ENCODE data around the gene SH3BGR.

SH3BGR gene

DNA sequence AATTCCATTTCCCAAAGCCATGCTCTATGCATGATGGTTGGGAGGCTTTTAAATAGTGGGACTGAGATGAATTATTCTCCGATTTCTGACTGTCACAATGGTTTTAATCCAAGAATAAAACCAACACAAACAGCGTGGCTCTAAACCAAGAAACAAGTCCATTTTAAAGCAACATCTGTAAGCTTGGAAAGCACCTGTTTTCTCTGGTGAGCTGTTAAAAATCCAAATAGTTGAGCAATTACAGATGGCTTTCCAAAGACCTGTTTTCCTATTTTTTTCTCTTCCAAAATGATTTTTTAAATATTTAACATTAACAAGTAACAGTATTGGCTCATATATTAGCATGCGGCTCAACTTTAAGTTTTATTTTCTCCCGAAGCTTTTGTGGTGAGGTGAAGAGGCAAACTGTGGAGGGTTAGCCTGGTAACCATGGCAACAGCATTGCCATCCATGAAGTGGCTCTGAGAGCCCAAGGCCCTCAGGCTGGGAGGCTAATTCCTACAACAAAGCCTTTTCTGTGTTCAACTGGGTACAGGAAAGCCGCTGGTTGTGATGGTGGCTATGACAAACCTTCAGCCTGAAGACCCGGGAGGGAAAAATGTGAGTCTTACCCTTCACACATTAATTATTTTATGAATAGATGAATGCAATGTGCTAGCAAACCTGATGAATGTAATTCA is 104.3 kb downstream of the SH3BGR start:
- peak; percentile 87 for DNase-seq

DNA sequence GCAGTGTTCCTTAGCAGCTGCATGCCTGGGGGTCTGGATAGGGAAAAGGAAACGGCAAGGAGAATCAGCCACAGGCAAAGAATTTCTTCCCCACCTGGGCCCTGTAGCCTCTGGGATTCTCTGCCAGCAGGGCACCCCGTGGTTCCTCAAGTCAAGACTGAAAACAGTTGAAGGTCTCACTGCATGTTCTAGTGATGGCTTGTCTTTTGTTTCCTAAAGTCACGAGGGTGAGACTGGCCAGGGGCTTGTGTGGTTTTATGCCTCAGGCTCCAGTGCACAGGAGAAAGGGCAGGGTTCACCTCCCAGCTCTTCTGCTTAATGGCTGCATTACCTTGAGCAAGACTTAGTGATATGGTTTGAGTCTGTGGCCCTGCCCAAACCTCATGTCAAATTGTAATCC is 107.7 kb downstream of the SH3BGR start:
- no peak for DNase-seq

DNA sequence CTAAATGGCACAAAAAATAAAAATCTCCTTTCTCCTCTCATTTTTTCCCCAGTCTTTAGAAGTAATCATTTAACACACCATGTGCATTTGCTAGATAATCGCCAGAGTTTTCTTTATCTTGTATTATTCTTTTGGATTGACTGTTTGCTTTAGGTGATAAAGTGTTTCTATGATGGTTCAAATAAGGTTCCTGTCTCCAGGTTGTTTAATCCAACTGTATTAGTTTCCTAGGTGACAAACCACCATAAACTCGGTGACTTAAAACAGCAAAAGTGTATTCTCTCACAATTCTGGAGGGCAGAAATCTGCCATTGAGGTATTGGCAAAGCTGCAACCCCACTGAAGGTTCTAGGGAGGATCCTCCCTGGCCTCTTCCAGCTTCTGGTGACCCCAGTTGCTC is 109.4 kb downstream of the SH3BGR start:
- DNase-seq: no peak

DNA sequence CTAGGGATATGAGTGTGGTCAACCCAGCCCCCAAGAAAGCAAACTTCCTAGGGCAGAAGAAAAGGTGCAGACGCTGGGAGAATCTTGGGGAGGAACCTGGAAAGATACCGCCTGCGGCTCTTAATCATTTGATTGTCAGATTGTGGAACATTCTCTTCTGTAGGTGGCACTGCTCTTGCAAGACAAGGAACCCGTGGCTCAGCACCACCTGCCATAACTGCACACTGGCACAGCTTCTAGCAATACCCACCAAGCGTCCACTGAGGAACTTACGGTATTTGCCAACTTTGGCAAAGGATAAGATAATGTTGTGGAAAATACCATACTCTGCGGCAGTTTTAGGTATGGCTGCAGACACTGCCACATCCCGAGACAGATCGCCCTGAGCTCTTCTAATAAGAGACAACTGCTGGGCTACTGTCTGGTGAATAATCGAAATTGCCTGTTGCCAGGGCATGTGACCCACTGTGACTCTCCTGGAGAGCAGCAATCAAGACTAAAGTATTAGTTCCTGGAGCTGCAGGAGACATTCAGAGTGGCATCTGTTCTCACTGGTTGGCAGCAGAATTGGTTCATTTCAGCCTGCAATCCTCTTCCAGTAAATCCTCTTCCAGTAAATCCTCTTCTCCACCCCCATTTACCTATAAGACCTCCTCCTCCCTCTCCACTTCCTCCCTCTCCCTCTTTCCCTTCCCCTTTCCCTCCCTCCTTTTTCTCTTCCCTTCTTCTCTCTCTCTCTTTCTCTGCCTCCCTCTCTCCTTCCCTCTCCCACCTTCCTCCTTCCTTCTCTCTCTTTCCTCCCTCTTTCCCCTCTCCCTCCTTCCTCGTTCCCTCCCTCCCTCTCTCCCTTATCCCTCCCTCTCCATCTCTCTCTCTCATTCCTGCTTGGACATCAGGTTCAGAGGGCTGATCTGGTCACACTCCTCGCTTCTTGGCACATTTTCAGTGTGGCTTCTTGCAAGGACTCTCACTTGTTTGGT is 111.3 kb downstream of the SH3BGR start:
- peak; percentile 67 for DNase-seq

DNA sequence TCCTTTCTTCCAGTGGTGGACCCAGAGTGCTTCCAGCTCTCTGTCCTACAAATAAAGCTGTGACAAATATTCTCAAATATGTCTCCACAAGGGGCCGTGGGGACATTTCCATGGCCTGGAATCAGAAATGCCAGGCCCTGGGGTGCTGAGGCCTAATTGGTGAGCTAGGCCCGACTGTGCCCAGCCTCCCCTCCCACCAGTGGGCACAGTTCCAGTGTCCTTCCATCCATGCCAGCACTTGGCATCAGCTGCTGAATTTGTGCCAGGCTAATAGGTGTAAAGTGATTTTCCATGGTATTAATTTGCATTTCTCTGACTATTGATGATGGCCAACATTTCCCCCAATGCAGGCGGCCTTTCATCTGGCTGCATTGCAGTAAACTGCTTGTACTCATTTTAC is 112.4 kb downstream of the SH3BGR start:
- peak; percentile 82 for DNase-seq
